Neural cell (in vitro differentiated cells): Measurements from ENCODE around the gene VDAC1.

Experiments
- CTCF ChIP-seq: fragments of 450-650 bp; IDR thresholded peaks from 2 replicates; pipeline ENCODE4 v1.5.1; 2014; ENCODE audit warnings: antibody characterized with exemption, mild to moderate bottlenecking, moderate library complexity; ENCODE audit not compliant: poor library complexity, severe bottlenecking
- EP300 ChIP-seq: fragments of 450-650 bp; conservative IDR thresholded peaks from 2 replicates; pipeline ENCODE4 v1.6.1; 2014; ENCODE audit warnings: antibody characterized with exemption, mild to moderate bottlenecking, moderate library complexity; ENCODE audit not compliant: poor library complexity, severe bottlenecking
- EZH2 ChIP-seq: fragments of 200-600, 300-800 bp; shearing (Covaris generic), sonication (generic); IDR thresholded peaks from 2 replicates; pipeline ENCODE4 v1.6.1; 2014; ENCODE audit warnings: antibody characterized with exemption, low read length, borderline replicate concordance, mild to moderate bottlenecking; ENCODE audit not compliant: insufficient read depth, poor library complexity, severe bottlenecking
- POLR2AphosphoS5 ChIP-seq: IDR thresholded peaks from 2 replicates; pipeline ENCODE4 v1.6.1; 2012
- RAD21 ChIP-seq: fragments of 450-650 bp; conservative IDR thresholded peaks from 2 replicates; pipeline ENCODE4 v1.6.1; 2014; ENCODE audit warnings: antibody characterized with exemption, mild to moderate bottlenecking, moderate library complexity
- SMC3 ChIP-seq: fragments of 450-650 bp; conservative IDR thresholded peaks from 2 replicates; pipeline ENCODE4 v1.6.1; 2014; ENCODE audit warnings: antibody characterized with exemption, mild to moderate bottlenecking, moderate library complexity; ENCODE audit not compliant: poor library complexity
- TAF1 ChIP-seq: IDR thresholded peaks from 2 replicates; pipeline ENCODE4 v1.6.1; 2012; ENCODE audit warnings: low read depth
- TF ChIP-seq, protein P1 (sequence below): IDR thresholded peaks from 2 replicates; pipeline ENCODE4 v1.6.1; 2012; ENCODE audit warnings: borderline replicate concordance

- TF ChIP-seq CTCF (no peak), EZH2 (no peak), TAF1 (no peak), POLR2AphosphoS5 (no peak), SMC3 (no peak), RAD21 (no peak), EP300 (no peak)
- TF ChIP-seq, protein P1, sequence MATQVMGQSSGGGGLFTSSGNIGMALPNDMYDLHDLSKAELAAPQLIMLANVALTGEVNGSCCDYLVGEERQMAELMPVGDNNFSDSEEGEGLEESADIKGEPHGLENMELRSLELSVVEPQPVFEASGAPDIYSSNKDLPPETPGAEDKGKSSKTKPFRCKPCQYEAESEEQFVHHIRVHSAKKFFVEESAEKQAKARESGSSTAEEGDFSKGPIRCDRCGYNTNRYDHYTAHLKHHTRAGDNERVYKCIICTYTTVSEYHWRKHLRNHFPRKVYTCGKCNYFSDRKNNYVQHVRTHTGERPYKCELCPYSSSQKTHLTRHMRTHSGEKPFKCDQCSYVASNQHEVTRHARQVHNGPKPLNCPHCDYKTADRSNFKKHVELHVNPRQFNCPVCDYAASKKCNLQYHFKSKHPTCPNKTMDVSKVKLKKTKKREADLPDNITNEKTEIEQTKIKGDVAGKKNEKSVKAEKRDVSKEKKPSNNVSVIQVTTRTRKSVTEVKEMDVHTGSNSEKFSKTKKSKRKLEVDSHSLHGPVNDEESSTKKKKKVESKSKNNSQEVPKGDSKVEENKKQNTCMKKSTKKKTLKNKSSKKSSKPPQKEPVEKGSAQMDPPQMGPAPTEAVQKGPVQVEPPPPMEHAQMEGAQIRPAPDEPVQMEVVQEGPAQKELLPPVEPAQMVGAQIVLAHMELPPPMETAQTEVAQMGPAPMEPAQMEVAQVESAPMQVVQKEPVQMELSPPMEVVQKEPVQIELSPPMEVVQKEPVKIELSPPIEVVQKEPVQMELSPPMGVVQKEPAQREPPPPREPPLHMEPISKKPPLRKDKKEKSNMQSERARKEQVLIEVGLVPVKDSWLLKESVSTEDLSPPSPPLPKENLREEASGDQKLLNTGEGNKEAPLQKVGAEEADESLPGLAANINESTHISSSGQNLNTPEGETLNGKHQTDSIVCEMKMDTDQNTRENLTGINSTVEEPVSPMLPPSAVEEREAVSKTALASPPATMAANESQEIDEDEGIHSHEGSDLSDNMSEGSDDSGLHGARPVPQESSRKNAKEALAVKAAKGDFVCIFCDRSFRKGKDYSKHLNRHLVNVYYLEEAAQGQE: no peak
Measured at GRCh38 chr5:134008266-134008749, 3.5 kb upstream of the VDAC1 start.
